Measurements from ENCODE around the gene CELA1. TPM values are rescaled to one million over a fixed set of nuclear protein-coding genes. Genes with fewer than 3 reads are reported as not detected.
A peak's percentile ranks its signal among the peaks of the same experiment; 100 is the strongest.

CELA1 gene
- total and polyA plus RNA-seq, 10 of the 15 experiments (the other 5 are each of a cell fraction or from before 2014, with no cell fraction given), result not detected

DNA sequence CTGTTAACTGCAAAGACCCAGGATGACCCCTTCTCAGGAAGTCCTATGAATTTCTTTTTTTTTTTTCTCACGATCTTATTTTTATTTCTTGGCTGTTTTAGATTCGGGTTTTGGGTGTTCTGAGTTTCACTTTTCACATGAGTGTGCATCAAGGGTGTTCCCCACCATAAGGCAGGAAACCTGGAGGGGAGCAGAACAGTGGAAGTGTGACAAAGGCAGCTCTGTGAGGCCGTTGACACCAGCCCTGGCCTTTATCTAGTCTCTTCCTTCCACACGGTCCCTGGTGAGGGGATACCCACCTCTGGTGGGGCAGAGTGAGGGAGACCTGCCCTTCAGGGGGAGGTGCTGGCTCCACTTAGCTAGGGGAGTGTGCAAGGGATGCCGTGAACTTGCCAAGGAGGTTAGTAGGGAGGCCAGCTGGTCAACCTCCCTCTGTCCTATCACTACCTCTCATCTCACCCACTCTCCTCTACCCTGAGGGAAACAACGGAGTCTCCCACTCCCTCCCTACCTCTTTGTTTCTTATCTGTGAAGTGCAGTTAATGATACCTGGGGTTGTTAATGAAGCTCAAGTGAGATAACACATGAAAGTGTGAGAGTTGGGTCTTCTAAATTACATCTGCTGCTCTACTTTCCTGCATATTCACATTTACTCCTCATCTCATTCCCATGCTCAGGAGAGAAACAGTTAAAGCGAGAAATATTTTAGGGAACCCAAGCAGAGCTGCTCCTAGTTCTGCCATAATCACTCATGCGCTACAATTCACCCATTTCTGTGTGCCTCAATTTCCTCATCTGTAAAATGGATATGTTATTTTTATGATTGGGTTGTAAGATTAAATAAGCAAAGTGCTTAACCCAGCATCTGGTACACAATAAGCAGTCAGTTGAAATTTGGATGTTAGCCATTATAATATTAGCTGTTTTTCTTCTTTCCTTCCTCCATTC lies 49.1 kb upstream of the CELA1 start:
- WGBS (ENCODE audit: insufficient coverage, insufficient replicate concordance, low lambda C conversion rate, missing lambda C conversion rate), result 27% methylated on average over 8 of the region's 8 CpGs
- Histone ChIP-seq H3K27ac (ENCODE audit: control insufficient read depth, insufficient read depth) (peak overlapping the region; percentile 88), H3K4me1 (ENCODE audit: control insufficient read depth, insufficient read depth, low read length) (peaks cover 29% of the 10 kb centered on the region), H3K4me2 (ENCODE audit: control insufficient read depth, insufficient read depth) (peak overlapping the region; percentile 91), H3K36me3 (ENCODE audit: control insufficient read depth in 2 of 2, insufficient read depth in 2 of 2, low read length in 1 of 2) (no peaks in the 10 kb centered on the region), H3K27me3 (replicated peaks in 1 of 2; ENCODE audit: control insufficient read depth in 2 of 2, insufficient read depth in 2 of 2, low read length in 1 of 2) (no peaks in the 10 kb centered on the region), H3K9ac (ENCODE audit: control insufficient read depth, insufficient read depth, low read length) (peak overlapping the region; percentile 48; the same call in 1 of the 2 replicates), H4K20me1 (ENCODE audit: control insufficient read depth, insufficient read depth) (no peaks in the 10 kb centered on the region), H3K79me2 (ENCODE audit: control insufficient read depth, insufficient read depth, low read length) (peaks cover 23% of the 10 kb centered on the region), H2AFZ (ENCODE audit: control insufficient read depth, low read depth, low read length) (peak overlapping the region; percentile 80), H3K9me3 (replicated peaks; ENCODE audit: control insufficient read depth, insufficient read depth, low read length) (no peaks in the 10 kb centered on the region), H3K4me3 (peak overlapping the region; percentile 47; the same call in 1 of the 2 replicates)
- in situ Hi-C loops (cut with MboI), result no loop called here
- FAIRE-seq (peak; percentile 91), DNase-seq (ENCODE audit: low read depth, low spot score) (peak; percentile 70), ATAC-seq (peak; percentile 48)
- CTCF ChIA-PET, result interaction anchor here (0.6 to 1.9 kb wide), 9 partner anchors 13 to 157 kb away, joined by 3 to 10 read pairs (median 3); partner anchors contain the start of gene DAZAP2
- POLR2A ChIA-PET, result no interaction called here
- RAD21 ChIA-PET (ENCODE audit: unreplicated experiment), result interaction anchor here (0.6 to 1.6 kb wide), 5 partner anchors 12 to 58 kb away, joined by 3 to 7 read pairs (median 3); no protein-coding TSS in a partner anchor
- BruUV-seq (replicated peaks), result no TSS peak
- intact Hi-C loops (cut with micrococcal nuclease; ENCODE audit: unreplicated experiment), result no loop called here
- SMC1A ChIA-PET (ENCODE audit: uncharacterized antibody, unreplicated experiment), result interaction anchor here (1.0 to 4.0 kb wide), 9 partner anchors 9 to 88 kb away, joined by 3 to 16 read pairs (median 4); no protein-coding TSS in a partner anchor
- TF ChIP-seq NBN (IDR thresholded peaks at IDR 0.05) (peak; percentile 62; the same call in 1 of the 2 replicates), IKZF2 (IDR thresholded peaks at IDR 0.05) (peak; percentile 73 to 77), ETV6 (conservative IDR thresholded peaks at IDR 0.05 in 1 of 2, IDR thresholded peaks at IDR 0.05 in 1 of 2; ENCODE audit: borderline replicate concordance in 1 of 2, low read depth in 1 of 2) (peak in 1 of 2 experiments; percentile 74; a peak in 1 of 4 replicates), SMC3 (IDR thresholded peaks at IDR 0.05; ENCODE audit: borderline replicate concordance, low read length) (no peak), MEF2B (IDR thresholded peaks at IDR 0.05; ENCODE audit: partially characterized antibody, poor library complexity, severe bottlenecking) (no peak), ZSCAN29 (IDR thresholded peaks at IDR 0.05) (no peak), RELA (IDR thresholded peaks at IDR 0.05; ENCODE audit: borderline replicate concordance, partially characterized antibody) (no peak), SPI1 (IDR thresholded peaks at IDR 0.05; ENCODE audit: borderline replicate concordance, insufficient read depth, low read depth, low read length) (no peak), CHD1 (IDR thresholded peaks at IDR 0.05; ENCODE audit: low read depth, low read length) (no peak), KAT2A (conservative IDR thresholded peaks at IDR 0.05; ENCODE audit: control insufficient read depth, low read depth, low read length) (no peak), JUNB (IDR thresholded peaks at IDR 0.05) (peak; percentile 88)
- TF ChIP-seq, protein P1, sequence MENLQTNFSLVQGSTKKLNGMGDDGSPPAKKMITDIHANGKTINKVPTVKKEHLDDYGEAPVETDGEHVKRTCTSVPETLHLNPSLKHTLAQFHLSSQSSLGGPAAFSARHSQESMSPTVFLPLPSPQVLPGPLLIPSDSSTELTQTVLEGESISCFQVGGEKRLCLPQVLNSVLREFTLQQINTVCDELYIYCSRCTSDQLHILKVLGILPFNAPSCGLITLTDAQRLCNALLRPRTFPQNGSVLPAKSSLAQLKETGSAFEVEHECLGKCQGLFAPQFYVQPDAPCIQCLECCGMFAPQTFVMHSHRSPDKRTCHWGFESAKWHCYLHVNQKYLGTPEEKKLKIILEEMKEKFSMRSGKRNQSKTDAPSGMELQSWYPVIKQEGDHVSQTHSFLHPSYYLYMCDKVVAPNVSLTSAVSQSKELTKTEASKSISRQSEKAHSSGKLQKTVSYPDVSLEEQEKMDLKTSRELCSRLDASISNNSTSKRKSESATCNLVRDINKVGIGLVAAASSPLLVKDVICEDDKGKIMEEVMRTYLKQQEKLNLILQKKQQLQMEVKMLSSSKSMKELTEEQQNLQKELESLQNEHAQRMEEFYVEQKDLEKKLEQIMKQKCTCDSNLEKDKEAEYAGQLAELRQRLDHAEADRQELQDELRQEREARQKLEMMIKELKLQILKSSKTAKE (IDR thresholded peaks at IDR 0.05; ENCODE audit: low read depth, poor library complexity, severe bottlenecking), result no peak
- TF ChIP-seq, protein P2, sequence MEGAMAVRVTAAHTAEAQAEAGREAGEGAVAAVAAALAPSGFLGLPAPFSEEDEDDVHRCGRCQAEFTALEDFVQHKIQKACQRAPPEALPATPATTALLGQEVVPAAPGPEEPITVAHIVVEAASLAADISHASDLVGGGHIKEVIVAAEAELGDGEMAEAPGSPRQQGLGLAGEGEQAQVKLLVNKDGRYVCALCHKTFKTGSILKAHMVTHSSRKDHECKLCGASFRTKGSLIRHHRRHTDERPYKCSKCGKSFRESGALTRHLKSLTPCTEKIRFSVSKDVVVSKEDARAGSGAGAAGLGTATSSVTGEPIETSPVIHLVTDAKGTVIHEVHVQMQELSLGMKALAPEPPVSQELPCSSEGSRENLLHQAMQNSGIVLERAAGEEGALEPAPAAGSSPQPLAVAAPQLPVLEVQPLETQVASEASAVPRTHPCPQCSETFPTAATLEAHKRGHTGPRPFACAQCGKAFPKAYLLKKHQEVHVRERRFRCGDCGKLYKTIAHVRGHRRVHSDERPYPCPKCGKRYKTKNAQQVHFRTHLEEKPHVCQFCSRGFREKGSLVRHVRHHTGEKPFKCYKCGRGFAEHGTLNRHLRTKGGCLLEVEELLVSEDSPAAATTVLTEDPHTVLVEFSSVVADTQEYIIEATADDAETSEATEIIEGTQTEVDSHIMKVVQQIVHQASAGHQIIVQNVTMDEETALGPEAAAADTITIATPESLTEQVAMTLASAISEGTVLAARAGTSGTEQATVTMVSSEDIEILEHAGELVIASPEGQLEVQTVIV (IDR thresholded peaks at IDR 0.05; ENCODE audit: borderline replicate concordance, partially characterized antibody), result no peak
- TF ChIP-seq, protein P3, sequence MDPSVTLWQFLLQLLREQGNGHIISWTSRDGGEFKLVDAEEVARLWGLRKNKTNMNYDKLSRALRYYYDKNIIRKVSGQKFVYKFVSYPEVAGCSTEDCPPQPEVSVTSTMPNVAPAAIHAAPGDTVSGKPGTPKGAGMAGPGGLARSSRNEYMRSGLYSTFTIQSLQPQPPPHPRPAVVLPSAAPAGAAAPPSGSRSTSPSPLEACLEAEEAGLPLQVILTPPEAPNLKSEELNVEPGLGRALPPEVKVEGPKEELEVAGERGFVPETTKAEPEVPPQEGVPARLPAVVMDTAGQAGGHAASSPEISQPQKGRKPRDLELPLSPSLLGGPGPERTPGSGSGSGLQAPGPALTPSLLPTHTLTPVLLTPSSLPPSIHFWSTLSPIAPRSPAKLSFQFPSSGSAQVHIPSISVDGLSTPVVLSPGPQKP (IDR thresholded peaks at IDR 0.05; ENCODE audit: low read depth, low read length), result no peak
- TF ChIP-seq, protein P4, sequence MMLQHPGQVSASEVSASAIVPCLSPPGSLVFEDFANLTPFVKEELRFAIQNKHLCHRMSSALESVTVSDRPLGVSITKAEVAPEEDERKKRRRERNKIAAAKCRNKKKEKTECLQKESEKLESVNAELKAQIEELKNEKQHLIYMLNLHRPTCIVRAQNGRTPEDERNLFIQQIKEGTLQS (IDR thresholded peaks at IDR 0.05; ENCODE audit: borderline replicate concordance, extremely low read depth, low read depth, low read length), result no peak
